Measurements from ENCODE around the gene CCDC32. TPM values are rescaled to one million over a fixed set of nuclear protein-coding genes. Genes with fewer than 3 reads are reported as not detected.

CCDC32 gene
- total and polyA plus RNA-seq, 2 of the 13 experiments (the other 11 are each of a cell fraction or from before 2014, with no cell fraction given) = 10.8 to 23.2 TPM

- peak; percentile 81 for TF ChIP-seq ZNF784 (CRISPR knock-in tag; IDR thresholded peaks at IDR 0.05; ENCODE audit: borderline replicate concordance)
- TF ChIP-seq ZNF687 (CRISPR knock-in tag; IDR thresholded peaks at IDR 0.05) = peak; percentile 88
- TF ChIP-seq KAT7 (CRISPR knock-in tag; IDR thresholded peaks at IDR 0.05; ENCODE audit: borderline replicate concordance) = peak; percentile 83
- peak; percentile 48; the same call in 1 of the 2 replicates for TF ChIP-seq ZC3H13 (CRISPR knock-in tag; IDR thresholded peaks at IDR 0.05)
- peak; percentile 98 for TF ChIP-seq CREM (IDR thresholded peaks at IDR 0.05)
- peak; percentile 83 for TF ChIP-seq CREM (CRISPR knock-in tag; IDR thresholded peaks at IDR 0.05)
- peak; percentile 87 for TF ChIP-seq DMAP1 (CRISPR knock-in tag; IDR thresholded peaks at IDR 0.05)
- no peak for TF ChIP-seq ZNF720 (CRISPR knock-in tag; IDR thresholded peaks at IDR 0.05)
- TF ChIP-seq MTF1 (CRISPR knock-in tag; IDR thresholded peaks at IDR 0.05) = no peak
- TF ChIP-seq DMTF1 (CRISPR knock-in tag; IDR thresholded peaks at IDR 0.05) = no peak
- TF ChIP-seq ETV5 (CRISPR knock-in tag; IDR thresholded peaks at IDR 0.05; ENCODE audit: borderline replicate concordance) = no peak
- peak; percentile 55; the same call in 1 of the 2 replicates for TF ChIP-seq ZNF691 (CRISPR knock-in tag; IDR thresholded peaks at IDR 0.05; ENCODE audit: borderline replicate concordance, low read depth)
- no peak for TF ChIP-seq ADNP (CRISPR knock-in tag; IDR thresholded peaks at IDR 0.05)
- TF ChIP-seq ZNF878 (CRISPR knock-in tag; IDR thresholded peaks at IDR 0.05) = peak; percentile 60; the same call in 1 of the 2 replicates
- TF ChIP-seq BATF2 (CRISPR knock-in tag; IDR thresholded peaks at IDR 0.05) = no peak
- TF ChIP-seq KDM6A (CRISPR knock-in tag; IDR thresholded peaks at IDR 0.05; ENCODE audit: low read depth) = no peak
- TF ChIP-seq ZNF275 (CRISPR knock-in tag; IDR thresholded peaks at IDR 0.05; ENCODE audit: borderline replicate concordance) = no peak
- TF ChIP-seq MED1 (CRISPR knock-in tag; IDR thresholded peaks at IDR 0.05) = peak; percentile 47; the same call in 1 of the 2 replicates
- TF ChIP-seq ZNF501 (CRISPR knock-in tag; IDR thresholded peaks at IDR 0.05) = peak; percentile 84
Measured at GRCh38 chr15:40569129-40569953, 4.5 kb upstream of the CCDC32 start, which contains the start of gene RPUSD2 (continued).
